Muscle of arm (tissue), 12 donors: ENCODE measurements around the gene COL21A1. TPM values are rescaled to one million over a fixed set of nuclear protein-coding genes. Genes with fewer than 3 reads are reported as not detected.

ENCODE experiments used
- DNase-seq: peaks from one replicate; pipeline ENCODE4 v3.0.0-alpha.2; 2013
- polyA plus RNA-seq, 12 donors: library from polyadenylated mRNA; unstranded; fragments of 120-200 nt; gene quantifications; one replicate each; pipeline ENCODE4 v1.2.1, GENCODE V29; 2013; ENCODE audit not compliant: insufficient read length in 12 of 12

Gene COL21A1
- polyA plus RNA-seq, 12 donors: 79.5 to 205 (median 117) TPM

- no peak for DNase-seq
These were observed 103.6 kb downstream of the COL21A1 start for GRCh38 chr6:56143796-56144195.

GRCh38 chr6:56140090-56140489 lies 107.3 kb downstream of the COL21A1 start:
- DNase-seq: no peak

- DNase-seq: no peak
These were observed 131.7 kb downstream of the COL21A1 start for GRCh38 chr6:56115715-56116114.

GRCh38 chr6:56109149-56109548 lies 138.2 kb downstream of the COL21A1 start:
- no peak for DNase-seq

- DNase-seq: no peak
These were observed 141.1 kb downstream of the COL21A1 start for GRCh38 chr6:56106231-56106630.

- DNase-seq: no peak
These were observed 142.8 kb downstream of the COL21A1 start for GRCh38 chr6:56104591-56104990.

GRCh38 chr6:56102216-56102615 lies 145.2 kb downstream of the COL21A1 start:
- DNase-seq: no peak

- no peak for DNase-seq
These were observed 146.2 kb downstream of the COL21A1 start for GRCh38 chr6:56101141-56101553.

- DNase-seq: no peak
These were observed 150.3 kb downstream of the COL21A1 start for GRCh38 chr6:56096946-56097621.

GRCh38 chr6:56096541-56096940 lies 150.8 kb downstream of the COL21A1 start:
- no peak for DNase-seq

- DNase-seq: no peak
These were observed 153.6 kb downstream of the COL21A1 start for GRCh38 chr6:56093776-56094175.

- no peak for DNase-seq
These were observed 156.1 kb downstream of the COL21A1 start for GRCh38 chr6:56091159-56091869.

GRCh38 chr6:56088641-56089040 lies 158.7 kb downstream of the COL21A1 start:
- no peak for DNase-seq

GRCh38 chr6:56087421-56087820 lies 160.0 kb downstream of the COL21A1 start:
- no peak for DNase-seq

- DNase-seq: no peak
These were observed 167.4 kb downstream of the COL21A1 start for GRCh38 chr6:56079751-56080540.

GRCh38 chr6:56076033-56076432 lies 171.3 kb downstream of the COL21A1 start:
- DNase-seq: no peak

GRCh38 chr6:56073761-56074160 lies 173.6 kb downstream of the COL21A1 start:
- no peak for DNase-seq

- DNase-seq: no peak
These were observed 174.1 kb downstream of the COL21A1 start for GRCh38 chr6:56073315-56073714.

- no peak for DNase-seq
These were observed 174.5 kb downstream of the COL21A1 start for GRCh38 chr6:56072856-56073255.

- no peak for DNase-seq
These were observed 182.0 kb downstream of the COL21A1 start for GRCh38 chr6:56065408-56065807.

- DNase-seq: peak; percentile 66
These were observed 184.5 kb downstream of the COL21A1 start for GRCh38 chr6:56062836-56063235.

- DNase-seq: no peak
These were observed 188.7 kb downstream of the COL21A1 start for GRCh38 chr6:56058636-56059035.
